HCEC 1CT (cell line): ENCODE data around the gene EFHC1.

Experiments used
- DNase-seq: peaks from one replicate; pipeline ENCODE4 v3.0.0-alpha.2; 2017

EFHC1 gene

GRCh38 chr6:52522151-52522626 is 102.0 kb downstream of the EFHC1 start:
- peak; percentile 89 for DNase-seq

- DNase-seq: peak; percentile 72
These were observed 102.5 kb downstream of the EFHC1 start for GRCh38 chr6:52522655-52523054.

- DNase-seq: no peak
These were observed 103.4 kb downstream of the EFHC1 start for GRCh38 chr6:52523378-52524142.

GRCh38 chr6:52524918-52525317 is 104.8 kb downstream of the EFHC1 start:
- no peak for DNase-seq

- peak; percentile 54 for DNase-seq
These were observed 106.5 kb downstream of the EFHC1 start for GRCh38 chr6:52526634-52527033.

- no peak for DNase-seq
These were observed 107.3 kb downstream of the EFHC1 start for GRCh38 chr6:52527436-52527835.

- no peak for DNase-seq
These were observed 109.2 kb downstream of the EFHC1 start for GRCh38 chr6:52529311-52529710.

GRCh38 chr6:52530351-52530750 is 110.2 kb downstream of the EFHC1 start:
- DNase-seq: no peak

- DNase-seq: no peak
These were observed 111.3 kb downstream of the EFHC1 start for GRCh38 chr6:52531396-52531795.

GRCh38 chr6:52531834-52532233 is 111.7 kb downstream of the EFHC1 start:
- no peak for DNase-seq

GRCh38 chr6:52532457-52532856 is 112.3 kb downstream of the EFHC1 start:
- DNase-seq: peak; percentile 66

GRCh38 chr6:52533491-52533890 is 113.3 kb downstream of the EFHC1 start:
- no peak for DNase-seq

- DNase-seq: no peak
These were observed 114.2 kb downstream of the EFHC1 start for GRCh38 chr6:52534363-52534762.

- DNase-seq: no peak
These were observed 114.8 kb downstream of the EFHC1 start for GRCh38 chr6:52534966-52535390.

- DNase-seq: no peak
These were observed 115.7 kb downstream of the EFHC1 start for GRCh38 chr6:52535711-52536423.

- no peak for DNase-seq
These were observed 116.3 kb downstream of the EFHC1 start for GRCh38 chr6:52536424-52536916.

- DNase-seq: peak; percentile 39
These were observed 117.0 kb downstream of the EFHC1 start for GRCh38 chr6:52537001-52537753.

- peak; percentile 43 for DNase-seq
These were observed 118.2 kb downstream of the EFHC1 start for GRCh38 chr6:52538252-52538900.

GRCh38 chr6:52538901-52539354 is 118.8 kb downstream of the EFHC1 start:
- peak; percentile 69 for DNase-seq

GRCh38 chr6:52539607-52540006 is 119.5 kb downstream of the EFHC1 start:
- DNase-seq: peak; percentile 82

GRCh38 chr6:52540286-52540902 is 120.3 kb downstream of the EFHC1 start:
- DNase-seq: peak; percentile 45

GRCh38 chr6:52541135-52541534 is 121.0 kb downstream of the EFHC1 start:
- no peak for DNase-seq
